ENCODE measurements around the gene IYD.
"Not testable (repeated sequence)": the region's sequence is repeated elsewhere in the genome, so short reads cannot be mapped to it uniquely, and the experiment has no call there.

IYD gene

DNA sequence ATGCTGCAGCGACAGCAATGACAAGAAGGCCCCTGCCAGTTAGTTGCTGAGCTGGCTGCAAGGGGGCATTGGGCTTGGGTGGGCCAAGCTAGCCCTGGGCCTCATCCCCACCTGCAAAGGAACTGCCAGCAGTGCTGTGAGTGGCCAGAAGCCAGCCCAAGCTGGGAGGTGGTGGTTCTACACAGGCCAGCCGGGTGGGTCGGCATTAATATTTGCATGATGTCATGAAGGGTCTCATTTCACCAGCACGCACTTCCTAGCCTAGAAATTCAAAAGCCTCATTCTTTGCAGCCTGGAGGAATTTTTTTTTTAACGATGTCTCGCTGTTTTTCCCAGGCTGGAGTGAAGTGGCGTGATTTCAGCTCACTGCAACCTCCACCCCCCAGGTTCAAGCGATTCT lies 62.0 kb downstream of the IYD start:
- DNase-seq (ENCODE audit: low read depth in 3 of 3), result no peak

GRCh38 chr6:150435360-150435759 lies 66.5 kb downstream of the IYD start:
- DNase-seq (ENCODE audit: low read depth in 3 of 3), result no peak

DNA sequence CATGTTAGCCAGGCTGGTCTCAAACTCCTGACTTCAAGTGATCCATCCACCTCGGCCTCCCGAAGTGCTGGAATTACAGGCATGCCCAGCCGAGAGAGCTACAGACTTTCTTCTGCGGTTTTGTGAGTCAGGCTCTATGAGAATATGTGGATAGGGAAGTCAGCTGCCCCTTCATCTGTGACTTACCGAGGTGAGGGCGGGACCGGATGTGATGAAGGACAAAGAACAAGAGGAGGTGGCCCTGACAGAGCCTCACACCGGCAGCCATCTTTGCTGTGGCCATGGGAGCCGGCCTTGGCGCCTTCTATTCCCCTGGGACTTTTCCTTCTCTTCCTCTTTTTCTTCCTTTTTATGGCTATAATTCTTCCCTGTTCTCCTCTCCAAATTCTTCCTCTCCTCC lies 67.0 kb downstream of the IYD start:
- DNase-seq (ENCODE audit: low read depth in 3 of 3), result no peak

DNA sequence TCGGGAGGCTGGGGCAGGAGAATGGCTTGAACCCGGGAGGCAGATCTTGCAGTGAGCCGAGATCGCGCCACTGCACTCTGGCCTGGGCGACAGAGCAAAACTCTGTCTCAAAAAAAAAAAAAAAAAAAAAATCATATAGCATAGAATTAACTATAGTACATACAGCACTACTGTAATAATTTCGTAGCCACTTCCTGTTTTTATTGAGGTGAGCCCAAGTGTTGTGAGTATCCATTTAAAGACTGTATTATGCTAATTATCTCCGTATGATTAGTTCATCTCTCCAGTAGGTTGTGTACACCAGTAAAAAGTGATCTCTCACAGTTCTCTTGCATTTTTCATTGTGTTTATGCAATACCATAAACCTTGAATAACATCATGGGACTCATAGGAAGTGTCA lies 70.6 kb downstream of the IYD start:
- no peak for DNase-seq (ENCODE audit: low read depth in 3 of 3)

GRCh38 chr6:150443621-150444020 lies 74.8 kb downstream of the IYD start:
- no peak for DNase-seq (ENCODE audit: low read depth in 3 of 3)

GRCh38 chr6:150444308-150444707 lies 75.5 kb downstream of the IYD start:
- no peak for DNase-seq (ENCODE audit: low read depth in 3 of 3)

DNA sequence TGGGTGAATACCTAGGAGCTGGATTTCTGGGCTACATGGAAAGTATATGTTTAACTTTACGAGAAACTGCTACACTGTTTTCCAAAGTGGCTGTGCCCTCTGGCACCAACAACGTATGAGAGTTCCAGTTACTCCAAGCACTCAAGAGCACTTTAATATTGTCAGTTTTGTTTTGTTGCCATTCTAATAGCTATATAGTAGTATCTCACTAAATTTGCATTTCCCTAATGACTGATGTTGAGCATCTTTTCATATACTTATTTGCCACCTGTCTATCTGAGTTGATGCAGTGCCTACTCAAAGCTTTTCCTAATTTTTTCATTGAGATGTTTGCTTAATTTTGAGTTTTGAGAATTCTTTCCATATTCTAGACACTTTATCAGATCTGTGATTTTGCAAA lies 76.7 kb downstream of the IYD start:
- DNase-seq (ENCODE audit: low read depth in 3 of 3), result no peak

DNA sequence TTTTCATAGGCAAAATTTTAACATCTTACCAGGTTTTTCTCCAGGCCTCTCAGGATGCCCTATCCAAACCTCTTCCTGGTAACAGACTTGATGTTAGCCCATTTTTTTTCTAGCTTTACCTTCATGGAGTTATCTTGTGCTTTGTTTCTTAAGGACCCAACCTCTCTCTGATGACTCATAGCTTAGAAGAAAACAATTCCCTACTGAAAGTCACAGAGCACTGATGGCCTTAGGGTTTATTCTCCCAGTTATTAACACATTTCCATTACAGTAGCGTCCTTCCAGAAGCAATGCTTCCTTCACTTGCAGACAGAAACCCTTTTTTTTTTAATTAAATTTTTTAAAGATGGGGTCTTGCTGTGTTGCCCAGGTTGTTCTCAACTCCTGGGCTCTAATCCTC lies 79.4 kb downstream of the IYD start:
- no peak for DNase-seq (ENCODE audit: low read depth in 3 of 3)

DNA sequence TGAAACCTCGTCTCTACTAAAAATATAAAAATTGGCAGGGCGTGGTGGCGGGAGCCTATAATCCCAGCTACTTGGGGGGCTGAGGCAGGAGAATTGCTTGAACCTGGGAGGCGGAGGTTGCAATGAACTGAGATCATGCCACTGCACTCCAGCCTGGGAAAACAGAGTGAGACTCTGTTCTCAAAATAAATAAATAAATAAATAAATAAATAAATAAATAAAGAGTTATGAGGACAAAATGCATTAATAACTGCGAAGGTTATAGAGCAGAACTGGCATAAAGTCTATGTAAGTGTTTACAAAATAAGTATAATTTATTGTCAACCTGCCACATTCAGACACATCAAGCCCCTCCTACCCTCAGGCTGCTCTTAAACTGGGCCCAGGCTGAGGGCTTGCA lies 80.2 kb downstream of the IYD start:
- DNase-seq (ENCODE audit: low read depth in 3 of 3), result not testable (repeated sequence)

DNA sequence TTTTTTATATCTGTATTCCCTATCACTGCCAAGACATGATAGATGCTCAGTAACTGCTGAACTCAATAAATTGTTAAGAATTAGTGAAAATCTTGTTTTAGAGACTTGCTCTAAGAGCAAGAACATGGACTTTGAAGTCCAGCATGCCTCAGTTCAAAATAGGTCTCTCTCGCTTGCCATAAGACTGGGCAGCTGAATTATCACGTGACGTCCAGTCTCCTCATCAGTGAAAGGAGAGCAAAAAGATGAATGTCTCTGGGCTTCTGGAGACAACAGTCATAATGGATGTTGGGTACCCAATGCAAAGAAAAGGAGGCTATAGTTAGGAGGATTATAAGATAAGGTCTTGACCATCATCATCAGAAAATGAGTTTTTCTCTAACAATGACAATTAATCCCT lies 82.1 kb downstream of the IYD start:
- DNase-seq (ENCODE audit: low read depth in 3 of 3), result no peak

GRCh38 chr6:150451807-150452427 lies 83.1 kb downstream of the IYD start:
- no peak for DNase-seq (ENCODE audit: low read depth in 3 of 3)

DNA sequence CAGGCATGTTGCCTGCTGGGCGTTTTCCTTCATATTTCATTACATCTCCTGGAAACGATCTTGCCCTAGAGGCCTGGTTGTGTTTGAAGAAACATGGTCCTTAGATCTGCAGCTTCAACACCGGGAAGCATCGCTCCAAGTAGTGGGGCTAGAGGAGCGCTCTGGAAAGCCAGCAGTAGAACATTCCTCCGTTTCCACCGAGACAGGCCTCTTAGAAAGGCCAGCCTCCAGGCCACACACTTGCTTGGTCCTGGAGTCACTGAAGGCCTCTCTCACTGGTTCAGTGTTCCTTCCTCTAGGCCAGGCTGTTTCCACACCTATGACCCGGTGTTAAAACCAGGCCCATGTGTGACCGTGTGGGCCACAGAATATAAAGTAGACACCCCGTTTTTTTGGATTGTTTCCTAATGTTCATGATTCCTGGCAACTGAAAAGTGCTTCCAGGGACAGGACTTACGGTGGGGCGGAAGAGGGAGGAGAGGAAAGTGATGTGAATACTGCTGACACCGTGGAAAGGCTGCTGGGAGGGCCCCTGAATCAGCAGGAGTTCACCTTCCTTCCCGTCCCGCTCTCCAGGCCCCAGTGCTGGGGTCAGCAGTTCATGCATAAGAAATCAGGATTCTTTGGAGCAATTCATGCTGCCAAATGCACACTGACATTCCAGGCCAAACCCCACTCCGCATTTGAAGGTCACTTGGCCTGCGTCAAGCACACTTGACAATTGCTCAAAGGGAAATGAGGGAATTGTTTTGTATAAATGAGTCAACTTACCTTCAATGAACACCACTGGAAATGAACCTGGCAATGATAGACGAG lies 83.8 kb downstream of the IYD start:
- DNase-seq (ENCODE audit: low read depth in 3 of 3), result no peak

DNA sequence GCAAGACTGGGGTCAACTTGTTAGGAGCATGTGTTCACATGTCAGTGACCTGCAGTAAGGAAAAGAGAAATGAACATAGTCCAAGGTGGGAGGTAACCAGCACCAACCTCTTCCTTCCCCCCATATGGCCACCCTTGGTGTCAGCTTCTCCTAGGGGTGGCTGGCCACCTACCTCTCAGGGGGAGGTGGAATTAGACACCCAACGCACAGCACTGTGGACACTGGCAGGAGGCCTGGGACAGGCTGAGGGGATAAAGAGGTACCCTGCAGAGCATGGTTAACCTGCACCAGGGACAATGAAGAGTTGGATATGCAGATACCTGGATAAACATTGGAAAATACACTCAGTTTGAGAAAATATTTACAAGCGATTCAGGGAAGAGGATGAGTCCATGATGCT lies 84.5 kb downstream of the IYD start:
- no peak for DNase-seq (ENCODE audit: low read depth in 3 of 3)

All from stimulated activated CD4-positive, alpha-beta T cell treated with anti-CD3 and anti-CD28 coated beads, TNF-alpha, amount 100 ng/mL, for 48 hours (primary cell).